Activated T-cell treated with anti-CD3 and anti-CD28 coated beads for 48 hours (primary cell): ENCODE measurements around the gene VPS39.
"Not testable (repeated sequence)": the region's sequence is repeated elsewhere in the genome, so short reads cannot be mapped to it uniquely, and the experiment has no call there.

Experiments used
- DNase-seq: peaks from one replicate; pipeline ENCODE4 v3.0.0-alpha.2; 2020; ENCODE audit warnings: low read depth

The VPS39 gene, protein sequence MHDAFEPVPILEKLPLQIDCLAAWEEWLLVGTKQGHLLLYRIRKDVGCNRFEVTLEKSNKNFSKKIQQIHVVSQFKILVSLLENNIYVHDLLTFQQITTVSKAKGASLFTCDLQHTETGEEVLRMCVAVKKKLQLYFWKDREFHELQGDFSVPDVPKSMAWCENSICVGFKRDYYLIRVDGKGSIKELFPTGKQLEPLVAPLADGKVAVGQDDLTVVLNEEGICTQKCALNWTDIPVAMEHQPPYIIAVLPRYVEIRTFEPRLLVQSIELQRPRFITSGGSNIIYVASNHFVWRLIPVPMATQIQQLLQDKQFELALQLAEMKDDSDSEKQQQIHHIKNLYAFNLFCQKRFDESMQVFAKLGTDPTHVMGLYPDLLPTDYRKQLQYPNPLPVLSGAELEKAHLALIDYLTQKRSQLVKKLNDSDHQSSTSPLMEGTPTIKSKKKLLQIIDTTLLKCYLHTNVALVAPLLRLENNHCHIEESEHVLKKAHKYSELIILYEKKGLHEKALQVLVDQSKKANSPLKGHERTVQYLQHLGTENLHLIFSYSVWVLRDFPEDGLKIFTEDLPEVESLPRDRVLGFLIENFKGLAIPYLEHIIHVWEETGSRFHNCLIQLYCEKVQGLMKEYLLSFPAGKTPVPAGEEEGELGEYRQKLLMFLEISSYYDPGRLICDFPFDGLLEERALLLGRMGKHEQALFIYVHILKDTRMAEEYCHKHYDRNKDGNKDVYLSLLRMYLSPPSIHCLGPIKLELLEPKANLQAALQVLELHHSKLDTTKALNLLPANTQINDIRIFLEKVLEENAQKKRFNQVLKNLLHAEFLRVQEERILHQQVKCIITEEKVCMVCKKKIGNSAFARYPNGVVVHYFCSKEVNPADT

DNA sequence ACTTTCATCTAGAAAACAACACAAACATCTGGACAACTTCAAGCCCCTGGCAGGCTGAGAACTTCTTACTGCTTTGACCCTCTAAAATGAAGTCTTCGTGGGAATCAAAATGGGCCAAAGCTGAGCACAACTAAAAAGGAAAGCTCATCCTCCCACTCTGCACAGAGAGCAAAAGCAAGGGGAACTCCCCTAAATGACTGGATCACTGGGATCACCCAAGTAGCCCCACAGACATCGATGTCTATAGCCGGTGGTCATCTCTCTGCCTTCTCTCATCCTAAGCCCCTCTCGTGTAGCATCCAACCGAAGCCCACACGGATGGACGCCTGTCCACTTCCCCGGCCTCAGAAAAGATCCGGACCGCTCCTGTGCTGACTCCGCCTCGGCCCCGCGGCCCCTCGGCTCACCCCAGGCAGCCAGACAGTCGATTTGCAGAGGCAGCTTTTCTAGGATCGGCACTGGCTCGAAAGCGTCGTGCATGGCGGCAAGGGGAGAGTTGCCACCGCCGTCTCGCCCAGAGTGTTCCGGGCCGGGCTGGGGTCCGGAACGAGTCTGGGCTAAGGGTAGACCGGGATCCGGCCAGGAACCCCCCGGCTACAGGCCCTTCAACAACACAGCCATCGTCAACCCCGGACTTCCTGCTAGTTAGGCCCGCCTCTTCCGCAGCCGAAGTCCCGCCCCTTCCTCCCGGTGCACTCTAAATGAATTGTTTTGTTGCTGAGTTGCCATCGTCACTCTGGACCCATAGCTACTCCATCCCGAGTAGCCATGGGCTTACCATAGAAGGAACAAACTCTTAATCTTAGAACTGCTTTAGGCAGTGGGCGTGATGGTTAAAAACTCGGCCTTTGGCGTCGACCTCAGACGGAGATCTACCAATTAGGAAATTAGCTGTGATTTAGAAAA is at the start of gene VPS39:
Gene VPS39 (minus strand): TSS at position 631 of the 906 bp plus-strand sequence. CDS start 151 bp downstream, at position 480.
- peak; percentile 78 for DNase-seq

DNA sequence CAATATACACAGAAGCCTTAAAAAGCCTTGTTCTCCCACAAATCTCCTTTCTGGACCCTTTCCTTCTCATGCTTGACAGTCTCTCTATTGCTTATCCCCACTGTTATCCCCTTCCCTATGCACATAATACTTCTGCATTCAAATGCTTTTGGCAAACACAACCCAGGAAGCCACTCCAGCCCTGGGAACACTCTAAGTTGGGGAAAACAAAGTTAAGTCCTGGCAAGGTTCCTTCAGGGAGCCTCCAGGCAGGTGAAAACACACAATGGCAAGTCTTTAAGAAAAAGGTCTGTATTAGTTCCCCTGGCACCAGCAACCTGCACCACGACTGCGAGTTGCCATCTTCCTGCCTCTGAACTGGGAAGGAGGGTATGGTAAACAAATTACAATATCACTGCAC is 45.2 kb upstream of the VPS39 start:
- DNase-seq, result no peak

DNA sequence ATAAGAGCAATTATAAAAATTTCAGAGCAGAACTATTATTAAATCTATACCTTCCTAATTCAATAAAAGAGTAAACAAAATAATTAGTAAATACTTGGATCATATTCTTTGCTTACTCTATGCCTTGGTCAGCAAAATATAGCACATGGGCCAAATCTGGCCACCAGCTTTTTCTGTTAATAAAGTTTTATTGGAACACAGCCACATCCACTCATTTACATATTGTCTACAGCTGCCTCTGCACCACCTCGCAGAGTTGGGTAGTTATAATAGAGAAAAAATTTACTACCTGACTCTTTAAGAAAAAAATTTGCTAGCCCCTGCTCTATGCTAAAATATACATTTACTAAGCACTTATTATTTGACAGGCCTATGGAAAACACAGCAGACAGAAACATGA is 32.7 kb upstream of the VPS39 start:
- DNase-seq, result no peak

DNA sequence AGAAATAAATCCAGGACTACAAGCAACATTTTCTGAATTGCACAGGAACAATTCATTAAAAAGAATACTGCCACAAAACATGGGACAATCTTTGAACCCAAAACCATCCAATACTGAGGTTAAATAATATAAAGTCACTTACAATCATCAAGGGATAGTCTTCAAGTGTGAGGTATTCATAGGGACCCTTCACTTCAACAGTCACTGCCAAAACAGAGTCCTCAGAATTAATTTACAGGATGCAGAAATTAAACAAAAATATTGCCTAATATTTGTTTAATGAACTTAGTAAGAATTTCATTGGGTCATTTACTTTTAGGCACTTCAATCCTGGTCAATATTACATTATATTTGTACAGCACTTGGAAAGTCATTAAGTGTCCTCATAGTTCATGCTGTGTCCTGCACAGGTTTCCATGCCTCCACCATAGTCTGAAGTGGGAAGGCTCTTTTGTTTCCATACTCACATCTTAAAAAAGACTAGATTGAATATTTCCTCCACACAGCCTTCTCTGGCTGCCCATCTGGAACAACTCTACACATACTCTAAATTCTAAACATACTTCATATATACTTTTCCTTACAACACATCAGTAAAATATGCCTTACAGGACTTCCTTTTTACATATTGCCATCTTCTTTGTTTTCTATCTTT is 31.6 kb upstream of the VPS39 start:
- DNase-seq, result no peak

DNA sequence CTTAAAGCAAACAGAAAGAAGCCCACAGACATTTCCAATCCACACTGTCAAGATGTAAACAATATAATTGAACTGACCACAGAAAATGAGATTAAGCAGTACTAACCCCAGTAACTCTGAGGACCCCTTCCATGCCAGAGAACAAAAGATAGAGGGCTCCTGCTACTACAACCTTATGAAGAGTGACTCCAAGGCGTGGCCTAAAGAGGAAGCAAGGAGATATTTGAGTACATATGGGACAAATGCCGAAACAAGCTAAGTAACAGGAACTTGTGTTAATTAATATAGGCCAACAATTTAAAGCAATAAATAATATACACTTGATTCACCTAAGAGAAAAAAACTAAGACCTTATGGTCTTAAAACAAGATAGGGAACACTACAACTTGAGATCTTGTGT is 25.0 kb upstream of the VPS39 start:
- no peak for DNase-seq

DNA sequence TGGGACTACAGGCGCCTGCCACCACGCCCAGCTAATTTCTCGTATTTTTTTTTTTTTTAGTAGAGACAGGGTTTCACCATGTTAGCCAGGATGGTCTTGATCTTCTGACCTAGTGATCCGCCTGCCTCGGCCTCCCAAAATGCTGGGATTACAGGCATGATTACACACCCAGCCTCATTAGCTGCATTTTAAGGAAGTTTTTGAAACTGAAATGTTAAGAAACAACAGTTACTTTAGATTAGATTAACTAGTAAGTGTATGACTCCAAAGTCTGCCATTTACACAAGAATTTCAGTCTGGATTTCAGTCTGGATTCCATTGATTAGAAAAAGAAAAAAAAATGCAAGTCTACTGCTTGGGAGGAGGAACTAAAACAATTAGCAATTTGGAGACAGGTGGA is 24.5 kb upstream of the VPS39 start:
- DNase-seq, result no peak

DNA sequence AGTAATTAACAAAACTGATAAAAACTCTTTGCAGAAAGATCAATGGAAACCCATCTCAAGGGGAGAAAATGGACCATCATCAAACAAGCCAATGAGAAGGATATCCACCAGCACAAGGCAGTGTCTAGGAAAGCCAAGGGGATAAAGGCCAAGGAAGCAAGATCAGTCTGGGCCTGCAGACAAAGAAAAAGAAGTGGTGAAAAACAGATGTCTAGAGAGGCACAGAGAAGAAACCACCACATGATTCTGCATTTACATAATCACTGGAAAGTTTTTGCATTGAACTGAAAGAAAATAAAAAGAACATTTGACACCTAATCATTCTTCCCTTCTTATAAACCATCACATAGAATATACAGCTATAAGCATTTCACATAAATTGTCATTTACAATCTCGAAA is 23.0 kb upstream of the VPS39 start:
- DNase-seq, result no peak

DNA sequence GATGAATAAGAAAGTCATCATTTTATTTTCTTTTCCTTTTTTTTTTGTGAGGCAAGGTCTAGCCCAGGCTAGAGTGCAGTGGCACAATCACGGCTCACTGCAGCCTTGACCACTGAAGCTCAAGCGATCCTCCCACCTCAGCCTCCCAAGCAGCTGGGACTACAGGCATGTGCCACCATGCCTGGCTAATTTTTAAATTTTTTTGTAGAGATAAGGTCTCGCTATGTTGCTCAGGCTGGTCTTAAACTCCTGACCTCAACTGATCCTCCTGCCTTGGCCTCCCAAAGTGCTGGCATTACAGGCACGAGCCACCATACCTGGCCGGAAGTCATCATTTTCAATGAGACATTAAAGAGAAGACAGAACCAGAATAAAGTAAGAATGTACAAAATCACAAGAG is 20.9 kb upstream of the VPS39 start:
- not testable (repeated sequence) for DNase-seq

DNA sequence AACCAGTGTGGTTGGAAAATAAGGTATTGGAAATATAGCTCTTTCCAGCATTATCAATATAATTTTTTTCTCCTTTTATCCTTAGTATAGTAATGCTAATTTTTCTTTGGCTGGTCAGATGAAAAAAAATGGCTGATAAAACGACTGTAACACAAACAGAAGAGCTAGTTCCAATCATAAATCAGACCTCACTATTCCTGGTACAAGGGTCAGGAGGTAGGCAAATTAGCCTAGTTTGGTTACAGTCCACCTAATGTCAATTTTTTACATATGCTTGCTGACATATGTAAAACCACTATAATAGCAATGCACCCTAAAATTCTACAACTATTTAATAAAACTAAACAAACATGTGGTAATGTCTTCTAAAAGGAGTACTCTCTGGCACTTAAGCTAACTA is 19.9 kb upstream of the VPS39 start:
- no peak for DNase-seq

DNA sequence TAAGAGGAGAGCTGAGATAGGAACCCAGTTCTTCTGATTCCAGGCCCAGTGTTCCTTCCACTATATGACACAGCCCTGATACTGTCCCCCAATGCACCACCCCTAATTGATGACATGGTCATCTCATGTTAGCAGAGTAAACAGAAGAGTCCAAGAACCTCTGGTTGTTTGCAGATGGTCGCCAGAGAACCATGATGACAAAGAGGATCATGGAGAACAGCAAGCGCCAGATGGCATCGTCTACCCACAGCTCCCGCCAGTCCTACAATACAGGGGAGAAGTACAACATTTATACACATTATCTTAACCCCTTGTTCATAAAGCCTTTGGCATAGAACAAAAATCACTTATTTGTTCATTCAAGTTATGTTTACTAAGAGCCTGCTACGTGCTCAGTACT is 18.5 kb upstream of the VPS39 start:
- DNase-seq, result no peak

DNA sequence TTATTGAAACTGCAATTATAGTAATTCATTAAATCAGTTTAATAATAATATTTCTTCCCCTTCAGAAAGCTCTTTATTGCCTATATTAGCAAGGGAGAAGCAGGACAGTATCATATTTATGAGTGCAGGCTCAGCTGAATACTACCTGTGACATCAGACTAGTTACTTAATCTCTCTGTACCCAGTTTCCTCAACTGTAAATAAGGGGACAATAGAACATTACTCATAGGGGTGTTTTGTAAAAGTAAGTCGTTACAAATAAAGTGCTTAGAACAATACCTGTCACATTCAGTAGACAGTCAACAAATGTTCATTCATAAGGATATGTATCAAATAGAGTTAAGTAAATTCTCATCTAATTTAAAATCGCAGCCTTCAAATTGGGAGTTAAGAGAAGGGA is 12.1 kb upstream of the VPS39 start:
- no peak for DNase-seq

DNA sequence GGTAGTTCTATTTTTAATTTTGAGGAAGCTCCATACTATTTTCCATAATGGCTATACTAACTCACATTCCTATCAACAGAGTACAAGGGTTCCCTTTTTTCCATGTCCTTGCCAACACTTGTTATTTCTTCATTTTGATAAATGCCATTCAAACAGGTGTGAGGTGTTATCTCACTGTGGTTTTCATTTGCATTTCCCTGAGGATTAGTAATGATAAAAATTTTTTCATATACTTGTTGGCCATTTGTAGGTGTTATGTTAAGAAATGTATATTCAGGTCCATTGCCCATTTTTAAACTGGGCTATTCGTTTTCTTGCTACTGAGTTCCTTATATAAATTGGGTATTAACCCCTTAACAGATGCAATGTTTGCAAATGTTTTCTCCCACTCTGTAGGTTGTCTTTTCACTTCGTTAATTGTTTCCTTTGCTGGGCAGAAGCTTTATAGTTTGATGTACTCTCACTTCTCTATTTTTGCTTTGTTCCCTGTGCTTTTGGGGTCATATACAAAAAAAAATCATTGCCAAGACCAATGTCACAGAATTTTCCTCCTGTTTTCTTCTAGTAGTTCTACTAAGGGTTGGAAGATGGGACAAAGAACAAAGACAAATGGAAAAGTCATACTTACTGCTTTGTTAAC is 11.0 kb upstream of the VPS39 start:
- DNase-seq, result no peak

DNA sequence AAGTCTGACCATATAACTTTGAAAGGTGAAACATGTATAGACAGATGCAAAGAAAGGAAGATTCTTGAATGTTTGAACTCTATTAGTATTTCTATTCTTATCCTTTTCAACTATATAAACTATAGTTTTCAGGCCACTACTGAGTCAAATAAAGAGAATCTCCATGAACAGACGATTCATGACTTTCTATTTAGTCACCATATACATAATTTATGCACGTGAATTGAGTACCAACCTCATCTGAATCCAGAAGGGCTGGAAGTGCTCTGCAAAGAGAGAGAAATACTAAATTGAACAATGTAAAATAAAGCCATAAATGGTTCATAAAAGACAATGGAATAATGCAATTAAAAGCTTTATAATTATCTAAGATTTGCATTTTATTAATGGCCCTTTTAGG is 9.5 kb upstream of the VPS39 start:
- no peak for DNase-seq

DNA sequence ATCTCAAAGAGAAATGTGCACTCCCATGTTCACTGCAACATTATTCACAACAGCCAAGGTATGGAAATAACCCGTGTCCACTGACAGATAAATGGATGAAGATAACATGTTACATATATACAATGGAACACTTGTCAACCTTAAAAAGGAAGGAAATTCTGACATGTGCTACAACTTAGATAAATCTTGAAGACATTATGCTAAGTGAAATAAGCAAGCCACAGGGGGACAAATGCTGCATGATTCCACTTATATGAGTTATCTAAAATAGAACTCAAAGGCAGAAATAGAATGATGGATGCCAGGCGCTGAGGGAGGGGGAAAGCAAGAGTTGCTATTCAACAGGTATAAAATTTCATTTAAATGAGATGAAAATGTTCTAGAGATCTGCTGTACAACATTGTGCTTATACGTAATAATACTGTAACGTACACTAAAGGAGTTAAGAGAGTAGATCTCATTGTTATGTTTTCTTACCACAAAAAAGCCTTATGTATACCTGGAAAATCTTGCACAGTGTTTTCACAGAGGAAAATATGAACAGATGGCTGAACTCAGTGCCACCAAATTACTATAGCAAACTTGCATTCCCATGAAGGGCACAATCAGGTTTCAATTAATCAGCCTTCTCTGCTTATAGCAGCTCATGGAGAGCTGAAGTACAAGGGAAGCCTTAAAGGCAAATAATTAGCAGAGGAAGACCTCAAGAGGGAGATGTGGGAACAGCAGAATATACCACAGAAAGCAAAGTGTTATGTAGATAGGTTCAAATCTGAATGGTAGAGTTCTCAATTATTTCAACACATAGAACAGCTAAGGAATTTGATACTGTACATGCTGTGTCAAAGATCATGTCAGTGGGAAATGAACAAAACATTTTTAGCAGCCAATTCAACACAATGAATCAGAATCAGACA is 8.1 kb upstream of the VPS39 start:
- DNase-seq, result no peak

DNA sequence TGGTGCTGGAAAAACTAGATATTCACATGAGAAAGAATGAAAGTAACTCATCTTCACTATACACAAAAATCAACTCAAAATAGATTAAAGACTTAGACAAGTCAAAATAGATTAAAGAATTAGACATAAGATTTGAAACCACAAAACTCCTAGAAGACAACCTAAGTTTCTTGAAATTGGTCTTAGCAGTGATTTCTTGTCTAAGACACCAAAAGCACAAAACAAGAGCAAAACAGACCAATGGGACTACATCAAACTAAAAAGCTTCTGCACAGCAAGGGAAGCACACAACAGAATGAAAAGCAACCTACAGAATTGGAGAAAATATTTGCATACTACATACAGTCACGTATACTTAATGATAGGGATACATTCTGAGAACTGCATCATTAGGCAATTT is 6.5 kb upstream of the VPS39 start:
- no peak for DNase-seq

DNA sequence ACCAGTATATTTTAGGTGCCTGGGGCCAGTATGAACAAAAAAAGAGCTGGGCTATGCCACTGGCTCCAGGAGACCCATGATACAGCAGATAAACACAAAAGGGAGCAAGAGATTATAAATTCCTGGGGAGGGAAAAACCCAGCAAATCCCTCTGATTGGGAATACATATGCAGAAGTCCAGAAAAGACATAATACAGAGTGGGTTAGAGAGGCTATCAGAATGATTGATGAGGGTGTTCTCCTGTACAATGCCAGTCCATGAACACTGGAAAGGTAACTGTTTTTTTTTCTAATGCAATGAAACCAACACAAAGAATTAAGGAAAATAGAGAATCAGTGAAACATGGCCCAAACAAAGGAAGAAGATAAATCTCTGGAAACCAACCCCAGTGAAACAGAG is 5.4 kb upstream of the VPS39 start:
- DNase-seq, result no peak

DNA sequence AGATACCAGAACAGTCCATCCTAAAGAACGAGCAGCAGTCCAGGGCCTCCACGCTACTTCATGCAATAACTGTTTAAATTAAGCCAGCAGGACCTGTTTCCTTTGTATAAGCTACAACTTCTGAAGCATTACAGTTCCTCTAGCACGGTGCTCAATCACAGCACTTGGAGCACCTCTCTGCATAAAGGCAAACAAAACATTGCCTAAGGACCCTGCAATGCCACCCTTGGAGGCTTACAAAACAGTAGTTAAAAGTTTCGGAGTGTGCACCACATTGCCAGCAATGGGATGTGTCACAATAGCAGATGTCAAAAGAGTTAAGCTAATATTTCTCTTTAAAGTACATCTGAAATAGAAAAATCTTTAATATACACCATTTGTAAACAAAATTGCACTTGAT is 2.6 kb upstream of the VPS39 start:
- DNase-seq, result no peak

DNA sequence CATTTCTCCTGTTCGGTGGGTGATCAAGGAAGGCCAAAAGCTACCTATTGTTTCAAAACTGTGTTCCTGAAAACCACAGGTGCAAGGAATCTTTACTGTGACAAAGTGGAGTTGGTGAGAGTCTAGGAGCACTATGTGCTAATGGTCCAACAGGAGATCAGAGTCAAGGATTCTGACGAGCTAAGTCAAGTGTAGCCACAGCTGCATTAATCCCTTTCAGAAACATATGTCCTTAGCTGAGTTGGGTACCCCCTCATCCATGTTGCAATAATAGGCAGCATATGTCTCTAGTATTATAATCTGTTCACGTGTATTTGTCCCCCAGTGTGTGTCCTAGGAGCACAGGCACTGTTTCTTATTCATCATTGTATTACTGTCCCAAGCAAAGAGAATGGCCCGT is 1.7 kb downstream of the VPS39 start:
- DNase-seq, result no peak

DNA sequence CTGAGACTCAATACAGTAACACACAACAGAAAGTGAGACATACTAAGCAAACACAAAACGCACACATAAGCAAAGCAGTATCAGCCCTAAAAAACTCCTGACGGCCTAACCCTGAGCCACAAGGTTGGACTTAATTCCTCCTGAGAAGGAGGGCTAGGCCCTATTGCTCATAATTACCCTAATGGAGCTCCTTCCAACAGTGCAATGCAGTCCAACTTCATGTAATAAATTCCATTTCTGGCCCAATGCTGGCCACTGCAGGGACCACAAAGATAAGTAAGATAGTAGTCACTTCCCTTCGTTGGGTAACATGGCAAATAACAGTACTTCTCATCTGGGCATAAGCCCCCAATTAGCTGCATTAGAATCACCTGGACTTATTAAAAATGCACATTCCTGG is 4.2 kb downstream of the VPS39 start:
- no peak for DNase-seq

DNA sequence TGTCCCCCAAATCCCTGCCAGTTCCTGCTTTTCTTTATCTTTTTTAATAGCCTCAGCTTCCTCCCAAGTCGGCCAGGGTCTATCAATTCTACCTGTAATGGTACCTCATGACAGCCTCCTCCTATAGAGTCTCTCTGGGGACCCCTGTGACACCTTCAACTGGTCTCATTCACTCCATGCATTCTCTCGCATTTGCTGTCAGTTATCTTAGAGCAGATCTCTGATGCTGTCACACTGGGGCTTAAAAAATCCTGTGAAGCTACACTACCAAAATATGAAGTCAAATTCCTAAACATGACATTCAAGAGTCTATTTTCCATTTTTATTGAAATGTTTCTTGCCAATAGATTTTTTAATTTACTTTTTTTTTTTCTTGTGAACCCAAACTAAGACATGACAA is 5.5 kb downstream of the VPS39 start:
- DNase-seq, result no peak
